NCI-H748 (cell line): ENCODE results near the gene SACS.
"Not testable (repeated sequence)": the region's sequence is repeated elsewhere in the genome, so short reads cannot be mapped to it uniquely, and the experiment has no call there.

Experiments
- DNase-seq: peaks from one replicate; lab custom pipeline; 2025; ENCODE audit not compliant: unreplicated experiment; lab: John Stamatoyannopoulos, UW

Gene SACS

DNA sequence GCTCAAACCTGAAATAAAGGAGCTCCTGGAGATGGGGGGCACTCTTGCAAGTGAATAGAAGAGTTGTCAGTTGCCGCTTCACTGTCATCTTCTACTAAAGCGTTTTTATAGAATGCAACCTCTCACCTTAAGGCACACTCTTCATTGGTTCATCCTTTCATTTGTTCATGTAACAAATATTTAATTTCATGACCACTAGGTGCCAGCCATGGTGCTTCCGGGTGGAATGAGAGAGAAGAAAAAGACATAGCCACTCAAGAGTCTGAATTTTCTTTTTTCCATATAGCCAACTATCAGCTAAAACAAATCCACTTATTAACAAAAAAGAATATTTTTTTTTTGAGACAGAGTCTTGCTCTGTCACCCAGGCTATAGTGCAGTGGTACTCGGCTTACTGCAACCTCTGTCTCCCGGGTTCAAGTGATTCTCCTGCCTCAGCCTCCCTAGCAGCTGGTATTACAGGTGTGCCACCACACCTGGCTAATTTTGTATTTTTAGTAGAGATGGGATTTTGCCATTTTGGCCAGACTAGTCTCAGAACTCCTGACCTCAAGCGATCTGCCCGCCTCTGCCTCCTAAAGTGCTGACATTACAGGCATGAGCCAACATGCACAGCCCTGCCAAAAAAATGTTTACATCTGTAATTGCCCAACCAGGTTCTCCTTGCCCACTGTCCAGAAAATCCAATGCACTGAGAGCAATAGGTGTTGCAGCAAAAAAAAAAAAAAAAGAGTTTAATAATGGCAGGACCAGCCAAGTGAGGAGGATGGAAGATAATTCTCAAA is 22.1 kb upstream of the SACS start:
- no peak for DNase-seq

DNA sequence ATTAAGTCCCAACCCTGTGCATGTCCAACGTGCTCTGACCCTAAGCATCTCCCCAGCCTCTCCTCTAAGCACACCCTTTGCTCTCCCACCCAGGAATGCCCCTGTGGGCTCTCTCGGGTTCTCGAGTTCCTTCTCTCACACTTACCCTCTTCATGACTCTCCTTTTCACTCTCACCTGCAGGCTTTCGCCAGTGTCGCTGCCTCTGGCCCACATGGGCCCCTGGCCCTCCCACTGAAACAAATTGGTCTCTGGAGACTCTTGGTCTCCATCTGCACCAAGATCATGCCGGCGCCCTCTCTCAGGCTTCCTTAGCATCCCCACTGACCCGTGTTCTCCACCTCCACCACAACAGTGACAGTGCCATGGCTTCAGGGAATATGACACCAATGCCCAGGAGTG is 19.6 kb upstream of the SACS start:
- no peak for DNase-seq

DNA sequence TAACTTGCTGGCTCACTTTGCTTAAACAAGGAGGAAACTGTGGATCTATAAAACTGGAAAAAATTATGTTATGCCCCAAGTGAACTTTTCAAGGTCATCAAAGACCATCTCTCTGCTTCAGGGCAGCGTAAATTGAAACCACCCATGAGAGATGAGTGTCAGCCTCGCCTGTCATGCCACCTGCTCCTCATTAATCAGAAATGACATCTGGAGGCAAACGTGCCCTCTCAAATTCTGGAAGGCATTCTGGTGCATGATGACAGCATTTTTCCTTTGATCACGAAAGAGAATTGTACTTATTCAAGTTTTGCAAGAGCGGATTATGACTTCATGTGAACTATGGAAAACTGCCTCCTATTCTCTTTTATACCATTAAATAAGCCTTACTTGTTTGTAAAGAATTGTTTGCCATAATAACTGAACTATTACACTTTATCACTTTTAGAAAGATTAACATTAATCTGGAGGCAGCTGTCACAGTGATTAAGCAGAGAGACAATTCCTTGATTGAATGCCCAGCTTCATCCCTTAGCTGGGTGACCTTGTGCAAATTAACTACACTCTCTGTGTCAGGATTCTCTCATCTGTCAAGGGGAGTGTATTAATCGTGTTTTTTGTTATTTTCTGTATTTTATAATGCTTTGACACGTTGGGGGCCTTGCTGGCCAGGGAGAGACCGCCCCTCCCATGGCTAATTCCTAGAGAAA is 17.0 kb upstream of the SACS start:
- DNase-seq, result peak; percentile 80

DNA sequence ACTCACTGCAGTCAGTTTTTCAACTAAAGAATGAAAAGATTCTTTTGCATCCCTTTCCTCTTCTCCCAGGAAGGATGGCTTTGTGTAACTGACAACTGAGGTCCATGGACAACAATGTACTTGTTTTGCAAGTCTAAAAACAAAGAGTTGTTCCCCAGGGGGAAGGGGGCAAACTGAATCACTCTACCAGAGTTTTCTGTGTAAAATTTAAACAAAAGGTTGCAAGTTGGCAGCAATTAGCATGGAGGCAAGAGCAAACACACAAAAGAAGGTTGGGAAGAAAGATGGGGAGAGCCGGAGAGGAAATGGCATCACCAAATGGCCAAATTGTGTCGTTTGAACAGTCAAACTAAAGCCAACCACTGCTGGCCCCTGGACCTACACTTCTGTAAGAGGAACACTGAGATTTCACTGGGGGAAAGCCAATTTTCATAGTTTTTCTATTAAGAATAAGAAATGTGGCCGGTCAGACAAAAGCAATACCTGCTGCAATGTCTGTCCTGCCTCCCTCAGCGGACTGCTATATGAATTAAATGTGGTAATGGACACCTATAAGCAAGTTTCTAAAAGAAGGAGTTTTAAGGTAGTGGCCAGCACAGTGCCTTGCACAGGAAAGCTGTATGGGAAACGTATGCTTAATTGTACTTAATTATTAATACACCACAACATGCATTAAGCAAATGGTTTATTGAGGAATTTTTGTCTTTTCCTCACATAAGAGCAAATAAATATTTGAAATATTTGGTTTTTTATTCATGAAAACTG is 16.1 kb upstream of the SACS start:
- no peak for DNase-seq

DNA sequence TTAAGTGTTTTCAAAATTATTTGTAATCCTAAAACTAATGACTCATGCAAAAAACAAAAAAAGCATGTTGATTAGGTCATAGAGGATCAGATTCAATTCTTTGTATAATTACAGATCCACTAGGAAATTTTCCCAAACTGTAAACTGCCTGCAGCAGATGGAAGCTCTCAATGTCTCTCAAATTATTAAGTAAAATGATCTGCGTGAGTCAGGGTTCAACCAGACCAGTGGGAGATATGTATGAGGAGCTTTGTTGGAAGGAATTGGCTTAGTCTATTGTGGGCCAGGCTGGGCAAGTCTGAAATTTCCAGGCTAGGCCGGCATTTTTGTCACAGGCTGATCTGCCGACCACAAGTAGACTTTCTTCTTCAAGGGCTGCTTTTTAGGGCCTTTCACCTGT is 14.4 kb upstream of the SACS start:
- DNase-seq, result no peak

DNA sequence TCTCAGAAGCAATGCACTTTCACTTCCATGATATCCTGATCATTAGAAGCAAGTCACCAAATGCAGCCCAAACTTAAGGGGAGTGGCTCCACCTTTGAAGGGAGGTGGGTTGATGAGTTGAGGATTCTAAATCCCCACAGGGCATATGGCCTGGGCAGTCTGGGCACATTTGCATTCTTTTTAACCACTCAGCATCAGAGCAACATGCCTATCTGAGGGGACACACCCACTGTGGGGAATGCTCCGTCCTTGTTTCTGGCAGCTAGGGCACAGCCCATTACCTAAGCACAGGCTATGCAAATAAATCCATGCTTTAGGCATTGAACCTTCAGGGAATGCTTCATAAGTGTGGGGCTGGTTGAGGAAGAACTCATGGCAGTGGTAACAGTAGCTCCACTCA is 12.3 kb upstream of the SACS start:
- no peak for DNase-seq

DNA sequence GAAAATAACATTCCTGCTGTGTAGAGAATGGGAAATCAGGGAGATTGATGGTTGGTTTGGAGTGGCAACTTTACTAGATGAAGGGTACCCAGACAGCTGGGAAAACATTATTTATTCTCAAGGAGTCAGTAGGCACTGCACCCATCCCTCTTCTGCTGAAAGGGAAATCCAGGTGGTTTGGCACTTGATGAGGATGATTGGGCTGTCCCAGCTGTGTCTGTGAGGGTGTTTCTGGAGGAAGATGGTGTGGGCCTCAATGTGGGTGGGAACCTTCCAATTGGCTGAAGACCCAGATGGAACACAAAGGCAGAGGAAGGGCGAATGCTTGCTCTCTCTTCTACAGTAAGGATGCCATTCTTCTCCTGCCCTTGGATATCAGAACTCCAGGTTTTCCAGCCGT is 10.4 kb upstream of the SACS start:
- no peak for DNase-seq

DNA sequence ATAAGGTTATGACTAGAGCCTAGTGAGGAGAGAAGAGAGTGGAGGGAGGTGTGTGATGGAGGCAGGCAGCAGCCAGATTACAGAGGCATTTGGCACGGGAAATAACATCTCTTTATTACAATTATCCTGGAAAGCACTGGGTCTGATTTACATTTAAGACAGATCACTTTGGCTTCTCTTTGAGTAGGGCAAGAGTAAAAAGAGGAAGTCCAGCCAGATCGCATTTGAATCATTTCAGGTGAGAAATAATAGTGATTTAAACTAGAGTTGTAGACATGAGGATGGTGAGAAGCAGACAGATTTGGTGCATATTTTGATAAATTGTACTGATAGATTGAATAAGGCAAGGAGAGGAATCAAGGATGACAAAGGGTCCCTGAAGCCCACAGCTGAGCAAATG is 9.6 kb upstream of the SACS start:
- no peak for DNase-seq

DNA sequence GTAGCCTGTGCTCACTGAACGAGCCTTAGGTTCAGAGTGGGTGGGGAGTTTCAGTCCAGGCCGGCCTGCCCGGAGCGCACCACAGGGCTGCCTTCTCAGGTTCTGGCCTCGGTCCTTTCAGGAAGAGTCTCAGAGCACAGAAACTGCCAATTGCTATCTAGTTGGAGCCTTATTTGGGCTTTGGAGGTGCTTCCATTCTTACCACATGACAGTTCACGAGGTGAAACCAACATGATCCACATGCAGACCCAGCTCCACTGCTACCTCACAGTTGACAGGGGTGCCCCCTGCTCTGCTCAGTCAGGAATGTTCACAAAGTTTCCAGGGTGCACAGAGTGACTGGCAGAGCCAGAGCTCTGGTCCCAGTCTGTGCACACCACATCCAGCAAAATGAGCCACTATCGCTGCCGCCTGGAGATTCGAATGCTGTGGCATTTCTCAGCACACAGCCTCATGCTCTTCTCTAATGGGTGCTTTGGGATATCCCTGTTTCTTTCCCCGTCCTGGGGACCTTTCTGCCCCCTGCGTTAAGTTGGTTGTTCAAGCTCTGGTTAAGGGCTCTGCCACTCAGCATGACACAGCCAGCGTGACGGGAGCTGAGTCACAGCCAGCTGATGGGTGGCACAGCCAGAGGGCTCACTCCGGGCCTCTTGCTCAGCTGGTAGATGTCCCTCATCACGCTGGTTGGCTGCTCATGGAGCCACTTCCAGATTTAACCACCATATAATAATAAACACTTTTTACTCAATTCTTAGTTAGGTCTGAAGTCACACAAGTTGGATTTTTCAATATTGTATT is 7.5 kb upstream of the SACS start:
- no peak for DNase-seq

DNA sequence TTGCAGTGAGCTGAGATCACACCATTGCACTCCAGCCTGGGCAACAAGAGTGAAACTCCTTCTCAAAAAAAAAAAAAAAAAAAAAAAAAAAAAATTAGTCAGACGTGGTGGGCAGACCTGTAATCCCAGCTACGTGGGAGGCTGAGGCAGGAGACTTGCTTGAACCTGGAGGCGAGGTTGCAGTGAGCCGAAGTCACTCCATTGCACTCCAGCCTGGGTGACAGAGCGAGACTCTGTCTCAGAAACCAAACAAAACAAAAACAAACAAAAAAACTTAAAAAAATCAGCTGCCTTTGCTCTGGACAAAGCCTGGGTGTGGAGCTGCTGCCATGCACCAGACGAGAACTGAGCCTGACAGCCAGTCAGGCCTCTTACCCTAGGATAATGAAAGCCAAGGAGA is 6.8 kb upstream of the SACS start:
- DNase-seq, result not testable (repeated sequence)

DNA sequence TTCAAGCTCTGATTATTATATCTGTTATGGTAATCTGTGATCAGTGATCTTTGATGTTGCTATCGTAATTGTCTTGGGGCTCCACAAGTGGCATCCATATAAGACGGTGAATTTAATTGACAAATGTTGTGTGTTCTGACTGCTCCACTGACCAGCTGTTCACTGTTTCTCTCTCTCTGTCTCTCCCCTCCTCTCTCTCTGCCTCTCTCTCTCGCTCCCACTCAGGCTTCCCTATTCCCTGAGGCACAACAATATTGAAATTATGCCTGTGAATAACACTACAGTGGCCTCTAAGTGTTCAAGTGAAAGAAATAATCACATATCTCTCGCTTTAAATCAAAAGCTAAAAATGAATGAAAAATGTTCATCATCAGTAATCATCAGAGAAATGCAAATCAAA is 4.4 kb upstream of the SACS start:
- DNase-seq, result no peak

DNA sequence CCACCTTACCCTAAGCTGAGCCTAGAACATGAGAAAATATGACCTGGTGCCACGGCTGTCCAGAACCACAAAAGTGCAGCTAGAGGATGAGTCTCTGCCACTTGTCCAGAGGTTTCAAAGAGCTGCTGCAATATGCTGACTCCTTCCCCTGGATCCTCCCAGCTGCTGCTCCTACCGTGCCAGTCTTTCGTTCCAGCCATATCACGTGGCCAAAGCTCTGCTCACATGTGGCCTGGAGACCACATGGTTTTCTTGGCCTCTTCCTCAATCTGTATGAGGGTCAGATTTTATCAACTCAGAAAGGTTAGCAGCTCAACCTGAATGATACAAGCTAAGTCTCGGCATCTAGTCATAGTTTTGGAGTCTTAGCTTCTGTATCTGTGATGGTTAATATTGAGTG is 3.2 kb upstream of the SACS start:
- DNase-seq, result no peak

DNA sequence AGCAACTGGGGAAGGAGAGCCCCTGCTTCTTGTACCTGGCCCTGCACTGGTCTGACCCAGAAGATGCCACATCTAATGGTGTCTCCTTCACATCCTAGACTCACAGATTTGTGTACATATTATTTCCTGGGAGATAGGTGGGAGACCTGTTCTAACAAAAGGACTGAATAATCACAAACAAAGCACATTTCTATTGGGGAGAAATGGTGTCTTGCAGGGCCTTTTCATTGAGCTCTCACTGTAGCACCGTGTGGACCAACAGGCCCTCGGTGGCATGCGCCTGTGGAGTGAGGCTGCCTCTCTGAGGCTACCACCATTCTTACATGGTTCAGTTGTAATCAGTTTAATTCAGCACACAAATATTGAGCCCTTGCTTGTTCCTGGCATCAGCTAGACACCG is 989 bp upstream of the SACS start:
- DNase-seq, result no peak

DNA sequence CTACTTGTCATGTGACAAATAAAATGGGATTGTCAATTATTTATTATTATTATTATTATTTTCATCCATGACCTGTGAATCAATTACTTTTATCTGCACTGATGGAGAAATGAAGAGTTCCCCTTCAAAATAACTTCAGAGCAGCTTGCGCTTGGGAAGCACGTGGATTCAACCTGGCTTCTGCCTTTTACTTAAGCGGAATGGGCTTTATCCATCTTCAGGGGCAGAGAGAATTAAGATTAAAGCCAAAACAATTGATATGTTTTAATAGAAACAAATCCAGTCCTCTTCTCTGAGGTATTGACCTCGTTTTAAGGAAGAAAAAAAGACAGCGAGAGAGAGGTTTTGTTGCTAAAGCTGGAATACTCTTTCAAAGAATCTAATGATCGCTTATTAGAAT is 876 bp downstream of the SACS start:
- DNase-seq, result peak; percentile 48

DNA sequence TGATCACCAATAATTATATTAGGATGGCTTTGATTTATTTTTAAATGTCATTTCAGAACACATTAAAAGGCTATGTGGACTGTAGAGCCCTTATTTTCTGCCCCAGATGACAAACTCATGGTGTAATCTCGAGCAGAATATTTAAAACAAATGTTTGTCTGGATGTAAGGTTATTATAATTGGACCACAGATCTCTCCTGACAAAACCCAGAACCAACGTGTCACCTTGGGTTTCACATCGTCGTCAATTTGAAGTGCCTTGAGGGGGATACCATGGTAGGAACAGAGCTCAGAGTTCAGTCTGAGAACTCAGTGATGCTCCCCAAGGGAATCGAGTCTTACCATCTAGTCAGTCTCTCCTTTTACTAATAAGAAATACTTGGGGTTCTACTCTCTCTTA is 2.8 kb downstream of the SACS start:
- no peak for DNase-seq

DNA sequence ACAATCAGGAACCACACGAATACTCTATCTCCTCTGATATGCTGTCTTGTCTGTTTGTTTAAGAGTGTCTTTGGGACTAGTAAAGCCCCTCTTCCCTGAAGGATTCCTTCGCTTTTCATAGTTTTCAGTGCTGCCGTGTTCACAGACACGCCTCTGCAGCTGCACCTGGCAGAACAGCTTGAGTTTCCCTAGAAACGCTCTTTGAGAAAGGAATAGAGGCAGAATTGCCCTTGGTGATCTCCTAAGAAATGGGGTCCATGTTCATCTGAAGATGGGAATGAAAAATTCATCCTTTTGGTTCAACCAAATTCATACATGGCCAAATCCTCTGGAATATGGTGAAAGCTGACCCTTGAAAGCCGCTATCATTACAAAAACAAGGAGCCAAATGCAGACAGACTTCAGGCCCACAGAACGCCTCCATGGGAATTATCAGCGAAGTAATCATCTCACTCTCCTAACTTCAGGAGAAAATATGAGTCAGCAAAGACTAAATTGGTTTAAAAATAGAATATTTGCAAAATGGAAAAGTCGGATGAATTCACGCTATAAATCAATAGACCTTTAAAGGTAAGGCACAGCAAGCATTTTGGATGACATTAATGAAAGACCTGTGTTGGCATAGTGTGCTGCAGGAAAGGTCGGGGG is 5.5 kb downstream of the SACS start:
- DNase-seq, result no peak

DNA sequence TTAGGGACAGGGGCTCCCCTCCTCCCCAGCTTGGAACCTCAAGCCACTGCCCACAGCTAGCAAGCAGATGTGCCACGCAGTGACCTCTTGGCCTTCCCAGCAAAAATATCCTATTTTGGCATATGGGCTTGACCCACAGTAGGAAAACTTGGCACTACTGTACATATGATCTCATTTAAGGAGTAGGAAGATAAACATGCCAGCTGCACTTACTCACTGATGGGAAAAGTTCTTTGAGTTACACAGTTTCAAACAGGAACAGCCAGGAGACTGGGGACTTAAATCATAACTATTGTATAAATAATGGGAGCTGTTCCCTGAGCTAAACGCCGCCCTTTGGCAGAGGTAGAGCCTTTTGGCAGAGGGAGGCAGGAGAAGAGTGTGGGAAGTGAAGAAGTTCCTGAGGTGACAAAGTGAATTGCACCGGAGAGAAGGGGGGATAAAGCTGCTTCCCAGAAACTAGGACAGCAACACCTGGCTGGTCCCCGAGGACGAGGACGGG is 6.1 kb downstream of the SACS start:
- DNase-seq, result no peak

DNA sequence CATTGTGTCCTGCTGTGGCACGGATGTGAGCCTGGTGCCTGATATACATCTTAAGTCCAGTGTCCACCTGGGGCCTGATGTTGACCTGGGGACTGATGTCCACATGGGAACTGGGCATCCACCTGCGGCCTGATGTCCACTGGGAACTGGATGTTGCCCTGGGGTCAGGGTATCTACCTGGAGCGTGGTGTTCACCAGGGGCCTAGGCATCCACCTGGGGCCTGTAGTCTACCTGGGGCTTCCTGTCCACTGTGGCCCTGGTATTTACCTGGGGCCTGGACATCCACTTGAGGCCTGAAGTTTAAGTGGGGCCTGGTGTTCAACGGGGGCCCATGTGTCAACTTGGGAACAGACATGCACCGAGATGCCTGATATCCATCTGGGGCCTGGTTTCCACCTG is 11.9 kb downstream of the SACS start:
- DNase-seq, result no peak

DNA sequence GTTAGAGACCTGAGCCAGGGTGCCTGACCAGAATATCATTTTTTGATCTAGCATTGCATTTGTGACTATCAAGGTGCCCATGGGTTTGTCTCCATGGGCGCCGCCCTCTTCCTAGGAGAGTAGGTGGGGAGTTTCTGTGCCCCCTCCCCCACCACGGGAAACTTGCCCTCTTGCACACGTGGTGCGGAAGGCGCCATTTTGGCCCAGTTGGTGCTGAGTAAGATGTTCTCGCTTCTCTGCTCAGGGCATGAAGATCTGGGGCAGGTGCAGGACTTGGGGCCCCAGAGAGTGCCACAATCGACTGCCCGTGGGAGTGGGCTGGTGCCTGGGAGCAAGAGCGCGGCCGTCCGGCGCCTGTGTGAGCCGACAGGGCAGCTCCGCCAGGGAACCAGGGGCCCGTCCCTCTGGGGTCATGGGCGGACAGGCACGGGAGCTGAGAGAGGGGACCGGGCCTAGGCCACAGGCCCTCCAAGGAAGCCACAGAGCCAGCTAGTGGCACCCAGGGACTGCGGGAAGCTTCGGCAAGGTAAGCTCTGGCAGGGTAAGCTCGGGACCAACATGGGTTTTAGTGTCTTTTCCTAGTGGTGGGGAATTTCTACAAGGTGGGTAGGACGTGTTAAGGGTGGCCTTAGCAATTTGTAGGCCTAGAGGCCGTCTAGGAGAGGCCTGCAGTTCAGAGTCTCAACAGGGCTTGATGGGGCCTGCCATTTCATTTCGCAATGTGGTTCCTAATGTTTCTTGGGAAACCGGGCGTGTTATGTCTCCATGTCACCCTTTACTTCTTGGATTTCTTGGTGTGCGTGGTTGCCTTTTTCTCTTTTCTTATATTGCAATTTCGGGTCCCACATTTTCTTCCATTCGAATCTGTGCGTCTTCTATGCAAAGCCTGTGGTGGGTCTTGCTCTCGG is 14.5 kb downstream of the SACS start:
- no peak for DNase-seq

DNA sequence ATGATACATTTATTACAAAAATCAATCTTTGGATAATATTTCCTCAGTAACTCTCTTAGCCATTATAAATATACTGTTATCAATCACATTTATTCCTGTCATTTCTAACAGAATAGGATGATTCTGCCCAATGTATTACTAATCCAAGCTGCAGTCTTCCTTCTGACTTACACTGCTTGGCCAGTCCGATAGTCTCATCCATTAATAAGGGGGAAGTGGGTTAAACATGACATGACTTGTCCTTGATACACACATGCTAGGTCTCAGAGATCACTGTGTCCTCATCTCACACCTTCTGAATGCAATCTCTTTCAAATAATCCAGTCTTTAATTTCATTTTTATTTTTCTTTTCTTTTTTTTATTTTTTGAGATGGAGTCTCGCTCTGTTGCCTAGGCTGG is 18.8 kb downstream of the SACS start:
- DNase-seq, result no peak
